GM08714 (cell line): ENCODE measurements around the gene RNF39.
"Not testable (repeated sequence)": the region's sequence is repeated elsewhere in the genome, so short reads cannot be mapped to it uniquely, and the experiment has no call there.

Source experiments
- H3K4me3 ChIP-seq: fragments of 200-500 bp; sonication (Bioruptor generic); 2 replicates; pipeline ENCODE4 v1.5.1; 2014; ENCODE audit warnings: mild to moderate bottlenecking, low read length, inconsistent platforms
- ZNF274 ChIP-seq: IDR thresholded peaks from 2 replicates; pipeline ENCODE4 v1.6.1; 2012; ENCODE audit warnings: mild to moderate bottlenecking, low read depth, low read length

RNF39 gene

DNA sequence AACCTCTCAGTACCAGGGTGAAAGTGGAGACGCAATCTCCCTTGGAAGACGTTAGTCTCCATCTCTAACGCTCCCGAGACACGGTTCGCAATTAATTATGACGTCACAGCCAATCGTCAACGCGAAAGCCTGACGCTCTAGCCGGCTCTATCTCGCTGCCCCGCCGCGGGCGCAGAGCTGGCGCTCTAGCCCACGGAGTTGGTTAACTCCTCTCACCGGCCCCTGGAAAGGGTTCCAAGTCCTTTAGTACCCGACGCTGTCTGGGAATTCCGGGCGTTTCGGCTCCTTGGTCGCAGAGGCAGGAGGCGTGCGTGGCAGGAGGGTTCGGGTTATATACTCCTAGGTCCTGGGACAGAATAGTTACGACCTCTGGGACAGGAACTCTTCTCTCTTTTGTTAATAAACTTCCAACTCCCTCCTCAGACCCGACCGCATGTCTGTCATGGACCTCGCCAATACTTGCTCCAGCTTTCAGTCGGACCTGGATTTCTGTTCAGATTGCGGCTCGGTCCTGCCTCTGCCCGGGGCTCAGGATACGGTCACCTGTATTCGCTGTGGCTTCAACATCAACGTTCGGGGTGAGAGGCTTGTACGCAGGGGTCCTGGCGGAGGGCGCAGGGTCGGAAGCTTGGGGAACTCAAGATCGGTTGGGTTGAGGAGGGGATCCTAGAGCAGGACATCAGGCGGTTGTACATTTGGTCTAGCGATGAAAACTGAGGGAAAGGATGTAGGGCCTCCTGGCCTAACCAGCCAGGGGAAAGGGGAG lies 14.3 kb downstream of the RNF39 start, which contains the start of gene POLR1H:
Gene POLR1H, plus strand, starts transcription at position 174 of the 766 bp plus-strand sequence. Its CDS starts 260 bp downstream, at position 434.
- H3K4me3 ChIP-seq = peak within 1 kb of the TSS; percentile 99
- no peak for TF ChIP-seq ZNF274

- TF ChIP-seq ZNF274 = no peak
Observed at GRCh38 chr6:30060606-30061091, 14.9 kb downstream of the RNF39 start.

DNA sequence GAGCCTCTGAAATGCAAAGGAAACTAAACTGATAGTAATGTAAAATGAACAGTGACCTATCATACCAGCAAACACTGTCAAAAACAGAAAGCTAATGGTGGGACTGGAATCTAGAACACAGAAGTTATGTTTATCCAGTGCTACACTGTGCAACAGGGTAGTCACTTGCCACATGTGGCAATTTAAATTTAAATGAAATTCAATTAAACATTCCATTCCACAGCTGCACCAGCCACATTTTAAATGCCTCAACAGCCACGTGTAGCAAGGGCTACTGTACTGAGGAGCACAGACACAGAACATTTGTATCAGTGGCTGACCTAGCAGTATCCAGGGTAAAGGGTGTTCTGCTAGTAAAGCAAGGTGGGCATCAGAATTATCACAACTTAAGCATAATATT lies 20.1 kb downstream of the RNF39 start:
- H3K4me3 ChIP-seq = no peak overlapping the region
- TF ChIP-seq ZNF274 = no peak

More at GRCh38 chr6:30060606-30061091, 14.9 kb downstream of the RNF39 start:
- peak overlapping the region; percentile 99 for H3K4me3 ChIP-seq

- no peak for TF ChIP-seq ZNF274
- H3K4me3 ChIP-seq = no peak overlapping the region
Observed at GRCh38 chr6:30053682-30054081, 21.9 kb downstream of the RNF39 start.

DNA sequence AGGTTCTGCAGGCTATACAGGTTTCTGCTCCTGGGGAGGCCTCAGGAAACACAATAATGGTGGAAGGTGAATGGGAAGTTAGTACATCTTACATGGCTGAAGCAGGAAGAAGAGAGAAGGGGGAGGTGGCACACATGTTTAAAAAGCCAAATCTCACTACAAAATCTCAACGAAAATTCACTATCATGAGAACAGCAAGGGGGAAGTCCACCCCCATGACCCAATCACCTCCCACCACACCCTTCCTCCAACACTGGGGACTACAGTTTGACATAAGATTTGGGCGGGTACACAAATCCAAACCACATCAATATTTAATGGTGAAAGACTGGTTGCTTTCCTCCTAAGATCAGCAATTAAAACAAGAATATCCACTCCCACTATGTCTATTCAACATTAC lies 28.3 kb downstream of the RNF39 start:
- H3K4me3 ChIP-seq = no peak overlapping the region
- no peak for TF ChIP-seq ZNF274

GRCh38 chr6:30044630-30045029 lies 30.9 kb downstream of the RNF39 start:
- TF ChIP-seq ZNF274 = no peak
- H3K4me3 ChIP-seq = no peak overlapping the region

DNA sequence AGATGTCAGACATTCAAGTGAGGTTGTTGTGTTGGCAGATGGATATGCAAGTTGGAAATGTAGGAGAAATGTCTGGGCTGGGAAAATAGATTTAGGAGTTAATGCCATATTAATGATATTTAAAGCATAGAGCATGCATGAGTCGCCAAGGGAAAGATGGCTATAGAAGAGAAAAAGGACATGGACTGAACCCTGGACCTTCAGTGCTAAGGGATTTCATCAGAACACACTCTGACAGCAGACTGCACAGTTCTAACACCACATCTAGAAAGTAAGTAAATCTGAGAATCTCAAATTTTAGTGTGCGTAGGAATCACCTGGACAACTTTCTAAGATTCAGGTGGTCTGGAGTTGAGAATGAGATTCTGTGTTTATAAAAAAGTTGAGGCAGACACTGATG lies 31.8 kb downstream of the RNF39 start:
- H3K4me3 ChIP-seq = no peak overlapping the region
- TF ChIP-seq ZNF274 = no peak

DNA sequence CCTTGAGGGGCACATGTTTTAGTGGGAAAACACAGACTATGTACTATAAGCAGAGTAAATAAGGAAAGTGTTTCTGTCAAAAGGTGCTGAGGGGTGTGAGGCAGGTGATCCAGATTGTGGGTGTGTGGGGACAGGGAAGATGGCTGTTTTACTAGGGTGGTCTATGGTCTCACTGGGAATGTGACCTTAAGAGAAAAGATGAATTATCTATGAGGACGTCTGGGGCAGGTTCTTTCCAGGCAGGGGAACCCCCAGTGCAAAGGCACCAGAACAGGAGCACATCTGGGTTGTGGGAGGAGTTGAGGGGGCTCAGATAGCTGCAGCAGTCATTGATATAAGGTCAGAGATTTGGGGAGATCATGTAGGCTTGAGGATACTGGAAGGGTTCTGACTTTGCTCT lies 32.7 kb downstream of the RNF39 start:
- no peak for TF ChIP-seq ZNF274

GRCh38 chr6:30042476-30042875 lies 33.1 kb downstream of the RNF39 start:
- H3K4me3 ChIP-seq = no peak overlapping the region

More for the DNA sequence above, 32.7 kb downstream of the RNF39 start:
- H3K4me3 ChIP-seq = no peak overlapping the region

GRCh38 chr6:30041821-30042220 lies 33.7 kb downstream of the RNF39 start:
- H3K4me3 ChIP-seq = no peak overlapping the region
- TF ChIP-seq ZNF274 = no peak

More at GRCh38 chr6:30042476-30042875, 33.1 kb downstream of the RNF39 start:
- TF ChIP-seq ZNF274 = no peak

DNA sequence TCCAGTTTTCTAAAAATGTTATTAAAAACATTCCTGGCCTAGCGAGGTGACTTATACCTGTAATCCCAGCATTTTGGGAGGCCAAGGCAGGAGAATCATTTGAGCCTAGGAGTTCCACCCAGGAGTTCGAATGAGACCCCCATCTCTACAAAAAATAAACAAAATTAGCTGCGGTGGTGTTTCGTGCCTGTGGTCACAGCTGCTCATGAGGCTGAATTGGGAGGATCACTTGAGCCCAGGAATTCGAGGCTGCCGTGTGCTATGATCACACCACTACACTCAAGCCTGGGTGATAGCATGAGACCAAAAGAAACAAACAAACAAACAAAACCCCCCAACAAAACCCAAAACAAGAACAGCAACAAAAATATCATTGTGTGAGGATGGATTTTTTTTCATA lies 34.3 kb downstream of the RNF39 start:
- no peak overlapping the region for H3K4me3 ChIP-seq
- no peak for TF ChIP-seq ZNF274

- no peak overlapping the region for H3K4me3 ChIP-seq
- TF ChIP-seq ZNF274 = no peak
Observed at GRCh38 chr6:30037182-30037788, 38.3 kb downstream of the RNF39 start.

GRCh38 chr6:30035784-30036183 lies 39.8 kb downstream of the RNF39 start:
- TF ChIP-seq ZNF274 = no peak
- H3K4me3 ChIP-seq = no peak overlapping the region

GRCh38 chr6:30033440-30033839 lies 42.1 kb downstream of the RNF39 start:
- H3K4me3 ChIP-seq = not testable (repeated sequence)

DNA sequence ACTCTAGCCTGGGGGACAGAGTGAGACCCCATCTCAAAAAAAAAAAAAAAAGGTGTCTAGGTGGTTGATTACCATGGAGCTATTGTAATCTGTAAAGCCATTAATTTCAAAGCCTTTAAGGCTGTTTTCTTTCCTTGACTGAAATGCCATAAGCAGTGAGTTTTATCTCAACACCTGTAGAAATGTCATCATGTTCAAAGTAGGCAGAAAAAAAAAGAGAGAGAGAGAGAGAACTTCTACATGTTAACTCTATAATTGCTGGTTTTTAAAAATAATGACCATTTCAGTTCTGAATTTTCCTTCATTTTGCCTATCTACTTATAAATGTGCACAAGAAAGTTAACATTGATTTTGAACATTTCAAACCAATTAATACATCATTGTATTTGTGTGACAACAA lies 44.2 kb downstream of the RNF39 start:
- no peak overlapping the region for H3K4me3 ChIP-seq
- TF ChIP-seq ZNF274 = no peak
